PC-3 (cell line): ENCODE measurements around the gene EGFL8. TPM values are rescaled to one million over a fixed set of nuclear protein-coding genes. Genes with fewer than 3 reads are reported as not detected.

Source experiments
- ATAC-seq: fragments of 200-7000 bp; cut with Tn5 transposase; 2 replicates; pipeline ENCODE4 v1.9.1; 2020; ENCODE audit warnings: mild to moderate bottlenecking, moderate library complexity
- BruUV-seq: library from RNA; stranded (reverse); fragments of 400-500 nt; replicated peaks from 2 replicates; lab custom pipeline; 2021; lab: Mats Ljungman, UMichigan
- CTCF ChIA-PET: fragments of 300-600 bp; sonication (Branson Sonifier 250); formaldehyde crosslinking; loops from one replicate; lab custom pipeline; 2022; ENCODE audit warnings: antibody characterized with exemption; lab: Charles Lee
- POLR2A ChIA-PET: fragments of 300-600 bp; sonication (Branson Sonifier 250); formaldehyde crosslinking; loops from one replicate; lab custom pipeline; 2022; ENCODE audit warnings: antibody characterized with exemption; ENCODE audit not compliant: unreplicated experiment; lab: Charles Lee
- DNase-seq: peaks from one replicate; pipeline ENCODE4 v3.0.0-alpha.2; 2015
- H2AFZ ChIP-seq: fragments of 300-600 bp; sonication (generic); 2 replicates; pipeline ENCODE4 v1.6.0; 2016; ENCODE audit warnings: antibody characterized with exemption, low read length
- H3F3A ChIP-seq: fragments of 300-600 bp; sonication (generic); one replicate; pipeline ENCODE4 v1.6.0; 2017; ENCODE audit warnings: antibody characterized with exemption, low read length, control low read depth, mild to moderate bottlenecking; ENCODE audit not compliant: unreplicated experiment
- H3K27ac ChIP-seq: fragments of 300-600 bp; sonication (generic); 2 replicates; pipeline ENCODE4 v1.5.1; 2016; ENCODE audit warnings: mild to moderate bottlenecking, low read length
- H3K27me3 ChIP-seq: fragments of 300-600 bp; sonication (generic); 2 replicates; pipeline ENCODE4 v1.6.1; 2016; ENCODE audit warnings: low read length, mixed read lengths
- H3K36me3 ChIP-seq: fragments of 300-600 bp; sonication (generic); 2 replicates; pipeline ENCODE4 v1.6.1; 2016; ENCODE audit warnings: low read depth, mixed run types, low read length, mixed read lengths
- H3K4me1 ChIP-seq: fragments of 300-600 bp; sonication (generic); 2 replicates; pipeline ENCODE4 v1.5.1; 2016; ENCODE audit warnings: low read length; ENCODE audit not compliant: insufficient read depth
- H3K4me2 ChIP-seq: fragments of 300-600 bp; sonication (generic); 2 replicates; pipeline ENCODE4 v1.6.0; 2016; ENCODE audit warnings: low read length
- H3K4me3 ChIP-seq: fragments of 300-600 bp; sonication (generic); 2 replicates; pipeline ENCODE4 v1.5.1; 2016; ENCODE audit warnings: mild to moderate bottlenecking, low read length, mixed read lengths
- H3K79me2 ChIP-seq: fragments of 300-600 bp; sonication (generic); 2 replicates; pipeline ENCODE4 v1.6.1; 2017; ENCODE audit warnings: low read length, mixed read lengths
- H3K9ac ChIP-seq: fragments of 300-600 bp; sonication (generic); 2 replicates; pipeline ENCODE4 v1.6.0; 2016; ENCODE audit warnings: mild to moderate bottlenecking, low read length
- H3K9me2 ChIP-seq: fragments of 300-600 bp; sonication (generic); replicated peaks from 2 replicates; pipeline ENCODE4 v1.6.1; 2016; ENCODE audit warnings: mixed run types, low read length, mixed read lengths
- H3K9me3 ChIP-seq: fragments of 300-600 bp; sonication (generic); 2 replicates; pipeline ENCODE4 v1.6.1; 2016; ENCODE audit warnings: low read length, mixed read lengths
- H4K20me1 ChIP-seq: fragments of 300-600 bp; sonication (generic); 2 replicates; pipeline ENCODE4 v1.6.1; 2016; ENCODE audit warnings: low read length, mixed read lengths
- EZH2 ChIP-seq: fragments of 300-600 bp; sonication (generic); IDR thresholded peaks from one replicate; pipeline ENCODE4 v1.6.1; 2017; ENCODE audit warnings: antibody characterized with exemption, mild to moderate bottlenecking, low read length; ENCODE audit not compliant: unreplicated experiment
- EZH2phosphoT487 ChIP-seq: fragments of 300-600 bp; sonication (generic); IDR thresholded peaks from 2 replicates; pipeline ENCODE4 v1.6.1; 2018; ENCODE audit warnings: mild to moderate bottlenecking, antibody characterized with exemption, low read length, borderline replicate concordance
- intact Hi-C: fragments of 100-400 bp; cut with micrococcal nuclease; formaldehyde crosslinking; loops from 2 replicates; pipeline ENCODE4 v1.9.0; 2023
- total RNA-seq: library from RNA; depleted of rRNA; stranded (reverse); fragments of >200 nt; gene quantifications from 2 replicates; pipeline ENCODE4 v1.2.3, GENCODE V29; 2014
- TF ChIP-seq, protein P1 (sequence below): fragments of 300-600 bp; sonication (generic); conservative IDR thresholded peaks from 2 replicates; pipeline ENCODE4 v1.5.1; 2017; ENCODE audit warnings: antibody characterized with exemption, low read depth, mild to moderate bottlenecking, low read length

Gene EGFL8
- total RNA-seq, 1 experiment from 2014 or later: 7.9 TPM

GRCh38 chr6:32168350-32168749 is 4.0 kb downstream of the EGFL8 start:
- CTCF ChIA-PET: interaction anchor here (0.6 kb wide), 1 partner anchor 361 kb away, joined by 16 read pairs; no protein-coding TSS in a partner anchor
- no peak for TF ChIP-seq EZH2phosphoT487
- intact Hi-C loops: no loop called here
- Histone ChIP-seq H3K4me2 (no peak overlapping the region), H2AFZ (no peak overlapping the region), H3K9ac (no peak overlapping the region), H3K9me3 (no peaks in the 10 kb centered on the region), H3K27me3 (no peaks in the 10 kb centered on the region), H3K4me3 (no peak overlapping the region), H3K36me3 (peaks cover 16% of the 10 kb centered on the region; the same call in 1 of the 2 replicates), H4K20me1 (no peaks in the 10 kb centered on the region), H3K27ac (no peak overlapping the region), H3F3A (no peaks in the 10 kb centered on the region), H3K4me1 (no peaks in the 10 kb centered on the region), H3K79me2 (no peaks in the 10 kb centered on the region), H3K9me2 (no peaks in the 10 kb centered on the region)
- ATAC-seq: no peak
- POLR2A ChIA-PET: no interaction called here
- BruUV-seq: TSS peak; percentile 56
- DNase-seq: no peak

DNA sequence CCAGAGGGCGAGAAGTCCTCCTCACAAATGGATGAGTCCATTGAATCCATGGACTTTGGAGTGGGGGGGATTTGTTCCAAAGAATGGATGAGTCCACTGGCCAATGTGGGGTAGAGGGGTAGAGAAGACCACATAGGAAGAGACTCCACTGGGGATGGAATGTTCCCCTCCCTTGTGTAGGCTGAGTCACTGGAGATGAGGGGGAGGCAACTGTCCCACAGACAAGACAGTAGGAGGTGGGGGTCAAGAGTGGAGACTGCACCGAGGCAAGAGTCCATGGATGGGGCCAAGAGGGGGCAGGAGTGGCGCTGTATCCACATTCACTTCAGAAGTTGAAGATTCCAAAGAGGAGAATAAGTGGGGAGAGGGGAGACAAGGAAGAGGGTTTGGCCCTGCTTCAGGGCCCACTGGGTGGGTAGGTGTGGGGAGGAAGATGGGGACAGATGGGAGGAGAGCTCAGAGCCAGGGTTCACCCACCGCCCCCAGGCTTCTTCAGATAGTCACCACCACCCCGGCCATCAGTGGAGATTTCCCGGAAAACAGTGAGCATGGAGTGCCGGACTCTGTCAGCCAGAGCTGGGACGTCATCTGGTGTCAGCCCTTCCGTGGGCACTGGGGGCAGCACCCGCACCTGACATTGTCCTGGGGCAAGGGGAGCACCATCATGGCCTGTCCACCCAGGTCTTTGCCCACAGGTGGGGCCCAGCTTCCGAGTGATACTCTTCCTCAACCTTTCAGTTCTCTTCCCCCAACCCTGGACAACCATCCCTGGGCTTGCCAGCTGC is 4.6 kb downstream of the EGFL8 start:
- H3K4me3 ChIP-seq: no peak overlapping the region
- BruUV-seq: no TSS peak
- DNase-seq: no peak

DNA sequence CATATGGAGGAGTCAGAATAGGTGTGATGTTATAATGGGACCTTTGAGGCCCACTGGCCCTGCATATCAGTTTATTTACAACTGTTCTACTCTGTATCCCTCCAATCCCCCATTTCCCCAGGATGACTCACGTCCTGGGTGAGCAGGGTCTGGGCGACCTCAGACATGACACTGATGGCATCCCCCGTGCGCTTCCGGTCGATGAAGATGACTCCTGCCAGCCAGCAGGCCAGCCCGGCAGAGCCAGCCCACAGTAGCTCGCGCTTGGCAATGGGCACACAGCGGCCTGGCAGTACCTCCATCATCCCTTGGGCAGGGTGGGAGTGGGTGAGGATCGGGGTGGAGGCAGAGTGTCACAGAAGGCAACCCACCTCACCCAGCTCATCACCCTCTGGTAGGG is 5.9 kb downstream of the EGFL8 start:
- DNase-seq (no peak), ATAC-seq (no peak)
- H3F3A ChIP-seq: no peaks in the 10 kb centered on the region
- H3K9me2 ChIP-seq: no peaks in the 10 kb centered on the region
- H3K36me3 ChIP-seq: peaks cover 16% of the 10 kb centered on the region; the same call in 1 of the 2 replicates
- H4K20me1 ChIP-seq: no peaks in the 10 kb centered on the region
- POLR2A ChIA-PET: no interaction called here
- H2AFZ ChIP-seq: no peak overlapping the region
- H3K79me2 ChIP-seq: peaks cover 16% of the 10 kb centered on the region
- intact Hi-C loops: no loop called here
- no TSS peak for BruUV-seq
- no peak overlapping the region for H3K9ac ChIP-seq
- no peak overlapping the region for H3K4me3 ChIP-seq
- no peak overlapping the region for H3K27ac ChIP-seq
- no peaks in the 10 kb centered on the region for H3K27me3 ChIP-seq
- peaks cover 9% of the 10 kb centered on the region; the same call in 1 of the 2 replicates for H3K4me1 ChIP-seq
- CTCF ChIA-PET: no interaction called here
- no peaks in the 10 kb centered on the region for H3K9me3 ChIP-seq
- no peak overlapping the region for H3K4me2 ChIP-seq
- TF ChIP-seq EZH2: no peak
- no peak for TF ChIP-seq EZH2phosphoT487
- TF ChIP-seq, protein P1, sequence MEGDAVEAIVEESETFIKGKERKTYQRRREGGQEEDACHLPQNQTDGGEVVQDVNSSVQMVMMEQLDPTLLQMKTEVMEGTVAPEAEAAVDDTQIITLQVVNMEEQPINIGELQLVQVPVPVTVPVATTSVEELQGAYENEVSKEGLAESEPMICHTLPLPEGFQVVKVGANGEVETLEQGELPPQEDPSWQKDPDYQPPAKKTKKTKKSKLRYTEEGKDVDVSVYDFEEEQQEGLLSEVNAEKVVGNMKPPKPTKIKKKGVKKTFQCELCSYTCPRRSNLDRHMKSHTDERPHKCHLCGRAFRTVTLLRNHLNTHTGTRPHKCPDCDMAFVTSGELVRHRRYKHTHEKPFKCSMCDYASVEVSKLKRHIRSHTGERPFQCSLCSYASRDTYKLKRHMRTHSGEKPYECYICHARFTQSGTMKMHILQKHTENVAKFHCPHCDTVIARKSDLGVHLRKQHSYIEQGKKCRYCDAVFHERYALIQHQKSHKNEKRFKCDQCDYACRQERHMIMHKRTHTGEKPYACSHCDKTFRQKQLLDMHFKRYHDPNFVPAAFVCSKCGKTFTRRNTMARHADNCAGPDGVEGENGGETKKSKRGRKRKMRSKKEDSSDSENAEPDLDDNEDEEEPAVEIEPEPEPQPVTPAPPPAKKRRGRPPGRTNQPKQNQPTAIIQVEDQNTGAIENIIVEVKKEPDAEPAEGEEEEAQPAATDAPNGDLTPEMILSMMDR: no peak

More for the DNA sequence above, 4.6 kb downstream of the EGFL8 start:
- TF ChIP-seq, protein P1: 0 out of 2 replicates have a peak, but pooled peaks have one; percentile 12
- no peak for TF ChIP-seq EZH2
- Histone ChIP-seq H3K27ac (no peak overlapping the region), H3K9ac (no peak overlapping the region), H3K9me3 (no peaks in the 10 kb centered on the region), H3F3A (no peaks in the 10 kb centered on the region), H3K9me2 (no peaks in the 10 kb centered on the region), H3K4me1 (no peaks in the 10 kb centered on the region), H3K79me2 (peaks cover 3% of the 10 kb centered on the region; the same call in 1 of the 2 replicates), H2AFZ (no peak overlapping the region), H3K27me3 (no peaks in the 10 kb centered on the region), H4K20me1 (no peaks in the 10 kb centered on the region), H3K36me3 (peaks cover 16% of the 10 kb centered on the region; the same call in 1 of the 2 replicates), H3K4me2 (no peak overlapping the region)
- intact Hi-C loops: no loop called here
- POLR2A ChIA-PET: interaction anchor here (0.6 kb wide), 1 partner anchor 14 kb away, joined by 3 read pairs; no protein-coding TSS in a partner anchor
- CTCF ChIA-PET: interaction anchor here (0.5 to 0.6 kb wide), 2 partner anchors 10 to 55 kb away, joined by 5 to 12 read pairs; partner anchors contain the start of gene NOTCH4
- ATAC-seq: peak; percentile 29; the same call in 1 of the 2 replicates
